ENCODE measurements around the gene SLC27A5.

Gene SLC27A5

GRCh38 chr19:58519355-58520256, 7.8 kb upstream of the SLC27A5 start, which contains the start of gene ZBTB45:
Gene ZBTB45 (minus strand): TSS chr19:58519810. CDS start chr19:58517673, 2,137 bp downstream.
- Histone ChIP-seq H3K27ac (peak within 1 kb of the TSS; percentile 95), H3K9ac (ENCODE audit: insufficient read length) (peak within 1 kb of the TSS; percentile 97), H3K4me3 (peak within 1 kb of the TSS; percentile 97), H3K36me3 (ENCODE audit: insufficient read depth, low read length) (peaks cover 14% of the 10 kb centered on the region; the same call in 1 of the 2 replicates), H3K9me3 (ENCODE audit: low read depth, low read length) (no peaks in the 10 kb centered on the region)
- TF ChIP-seq POLR2AphosphoS5 (IDR thresholded peaks at IDR 0.05; ENCODE audit: borderline replicate concordance, low read depth, low read length) = peak; percentile 84
- peak; percentile 83 for TF ChIP-seq FOXP2 (optimal IDR thresholded peaks at IDR 0.05; ENCODE audit: control extremely low read depth, extremely low read length, insufficient read depth)
- TF ChIP-seq EZH2 (IDR thresholded peaks at IDR 0.05) = no peak
- peak; percentile 93 for DNase-seq (ENCODE audit: low read depth, low spot score)

GRCh38 chr19:58519087-58519354, 7.2 kb upstream of the SLC27A5 start:
- H3K9me3 ChIP-seq (ENCODE audit: low read depth, low read length) = no peaks in the 10 kb centered on the region
- peaks cover 14% of the 10 kb centered on the region; the same call in 1 of the 2 replicates for H3K36me3 ChIP-seq (ENCODE audit: insufficient read depth, low read length)
- H3K4me3 ChIP-seq = peak overlapping the region; percentile 97
- TF ChIP-seq POLR2AphosphoS5 (IDR thresholded peaks at IDR 0.05; ENCODE audit: borderline replicate concordance, low read depth, low read length) = peak; percentile 35; the same call in 1 of the 2 replicates
- TF ChIP-seq EZH2 (IDR thresholded peaks at IDR 0.05) = no peak
- H3K27ac ChIP-seq = peak overlapping the region; percentile 95
- peak overlapping the region; percentile 97 for H3K9ac ChIP-seq (ENCODE audit: insufficient read length)
- no peak for DNase-seq (ENCODE audit: low read depth, low spot score)

GRCh38 chr19:58518256-58519086, 6.7 kb upstream of the SLC27A5 start:
- H3K27ac ChIP-seq = peak overlapping the region; percentile 95
- H3K36me3 ChIP-seq (ENCODE audit: insufficient read depth, low read length) = peaks cover 14% of the 10 kb centered on the region; the same call in 1 of the 2 replicates
- peak overlapping the region; percentile 97 for H3K9ac ChIP-seq (ENCODE audit: insufficient read length)
- no peaks in the 10 kb centered on the region for H3K9me3 ChIP-seq (ENCODE audit: low read depth, low read length)
- no peak for TF ChIP-seq EZH2 (IDR thresholded peaks at IDR 0.05)
- TF ChIP-seq POLR2AphosphoS5 (IDR thresholded peaks at IDR 0.05; ENCODE audit: borderline replicate concordance, low read depth, low read length) = no peak; the same call in 1 of the 2 replicates
- TF ChIP-seq FOXP2 (optimal IDR thresholded peaks at IDR 0.05; ENCODE audit: control extremely low read depth, extremely low read length, insufficient read depth) = no peak
- no peak for DNase-seq (ENCODE audit: low read depth, low spot score)
- peak overlapping the region; percentile 97 for H3K4me3 ChIP-seq

- H3K36me3 ChIP-seq (ENCODE audit: insufficient read depth, low read length) = peaks cover 14% of the 10 kb centered on the region; the same call in 1 of the 2 replicates
- no peak overlapping the region for H3K27ac ChIP-seq
- no peak overlapping the region for H3K4me3 ChIP-seq
- H3K9ac ChIP-seq (ENCODE audit: insufficient read length) = no peak overlapping the region
- no peak for DNase-seq (ENCODE audit: low read depth, low spot score)
- no peaks in the 10 kb centered on the region for H3K9me3 ChIP-seq (ENCODE audit: low read depth, low read length)
- no peak for TF ChIP-seq EZH2 (IDR thresholded peaks at IDR 0.05)
- no peak for TF ChIP-seq FOXP2 (optimal IDR thresholded peaks at IDR 0.05; ENCODE audit: control extremely low read depth, extremely low read length, insufficient read depth)
- no peak for TF ChIP-seq POLR2AphosphoS5 (IDR thresholded peaks at IDR 0.05; ENCODE audit: borderline replicate concordance, low read depth, low read length)
Measured at GRCh38 chr19:58516964-58517833, 5.4 kb upstream of the SLC27A5 start.

- Histone ChIP-seq H3K27ac (peak overlapping the region; percentile 82), H3K9ac (ENCODE audit: insufficient read length) (peak overlapping the region; percentile 8), H3K36me3 (ENCODE audit: insufficient read depth, low read length) (peaks cover 14% of the 10 kb centered on the region; the same call in 1 of the 2 replicates), H3K4me3 (peak overlapping the region; percentile 42; the same call in 1 of the 2 replicates), H3K9me3 (ENCODE audit: low read depth, low read length) (no peaks in the 10 kb centered on the region)
- no peak for DNase-seq (ENCODE audit: low read depth, low spot score)
- TF ChIP-seq POLR2AphosphoS5 (IDR thresholded peaks at IDR 0.05; ENCODE audit: borderline replicate concordance, low read depth, low read length) (no peak), EZH2 (IDR thresholded peaks at IDR 0.05) (no peak), FOXP2 (optimal IDR thresholded peaks at IDR 0.05; ENCODE audit: control extremely low read depth, extremely low read length, insufficient read depth) (no peak)
Measured at GRCh38 chr19:58516246-58516836, 4.5 kb upstream of the SLC27A5 start.

- TF ChIP-seq EZH2 (IDR thresholded peaks at IDR 0.05) (no peak), POLR2AphosphoS5 (IDR thresholded peaks at IDR 0.05; ENCODE audit: borderline replicate concordance, low read depth, low read length) (no peak), FOXP2 (optimal IDR thresholded peaks at IDR 0.05; ENCODE audit: control extremely low read depth, extremely low read length, insufficient read depth) (no peak)
- DNase-seq (ENCODE audit: low read depth, low spot score) = no peak
- Histone ChIP-seq H3K9me3 (ENCODE audit: low read depth, low read length) (no peaks in the 10 kb centered on the region), H3K4me3 (peak overlapping the region; percentile 42), H3K36me3 (ENCODE audit: insufficient read depth, low read length) (peaks cover 14% of the 10 kb centered on the region; the same call in 1 of the 2 replicates), H3K27ac (peak overlapping the region; percentile 82), H3K9ac (ENCODE audit: insufficient read length) (peak overlapping the region; percentile 8)
Measured at GRCh38 chr19:58515259-58515658, 3.5 kb upstream of the SLC27A5 start.

GRCh38 chr19:58514564-58515022, 2.8 kb upstream of the SLC27A5 start:
- H3K4me3 ChIP-seq = peak overlapping the region; percentile 89
- peaks cover 14% of the 10 kb centered on the region; the same call in 1 of the 2 replicates for H3K36me3 ChIP-seq (ENCODE audit: insufficient read depth, low read length)
- H3K27ac ChIP-seq = peak overlapping the region; percentile 78
- no peaks in the 10 kb centered on the region for H3K9me3 ChIP-seq (ENCODE audit: low read depth, low read length)
- DNase-seq (ENCODE audit: low read depth, low spot score) = no peak
- H3K9ac ChIP-seq (ENCODE audit: insufficient read length) = peak overlapping the region; percentile 89
- no peak for TF ChIP-seq EZH2 (IDR thresholded peaks at IDR 0.05)
- no peak for TF ChIP-seq FOXP2 (optimal IDR thresholded peaks at IDR 0.05; ENCODE audit: control extremely low read depth, extremely low read length, insufficient read depth)
- TF ChIP-seq POLR2AphosphoS5 (IDR thresholded peaks at IDR 0.05; ENCODE audit: borderline replicate concordance, low read depth, low read length) = no peak
